ENCODE measurements around the gene CREBL2. TPM values are rescaled to one million over a fixed set of nuclear protein-coding genes. Genes with fewer than 3 reads are reported as not detected.
"Not testable (repeated sequence)": the region's sequence is repeated elsewhere in the genome, so short reads cannot be mapped to it uniquely, and the experiment has no call there.

The CREBL2 gene
- total RNA-seq, 2 donors from 2014 or later = 41.7 to 44.6 TPM

DNA sequence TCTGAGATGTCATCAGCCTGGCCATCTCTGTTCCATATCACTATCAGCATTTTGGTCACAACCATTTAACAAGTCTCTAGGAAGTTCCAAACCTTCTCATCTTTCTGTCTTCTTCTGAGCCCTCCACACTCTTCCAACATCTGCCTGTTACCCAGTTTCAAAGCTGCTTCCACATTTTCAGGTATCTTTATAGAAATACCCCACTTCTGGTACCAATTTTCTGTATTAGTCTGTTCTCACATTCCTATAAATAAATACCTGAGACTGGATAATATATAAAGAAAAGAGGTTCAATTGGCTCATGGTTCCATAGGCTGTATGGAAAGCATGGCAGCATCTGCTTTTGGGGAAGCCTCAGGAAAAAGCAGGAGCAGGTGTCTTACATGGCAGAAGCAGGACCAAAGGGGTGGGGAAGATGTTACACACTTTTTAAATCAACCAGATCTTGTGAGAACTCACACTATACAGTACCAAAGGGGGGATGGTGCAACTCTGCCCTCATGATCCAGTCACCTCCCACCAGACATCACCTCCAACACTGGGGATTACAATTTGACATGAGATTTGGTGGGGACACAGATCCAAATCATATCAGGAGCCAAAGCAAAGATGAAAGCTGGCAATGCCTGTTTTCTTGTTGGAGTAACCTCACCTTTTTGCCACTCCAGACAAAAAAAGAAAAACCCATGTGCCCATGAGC is 37.4 kb downstream of the CREBL2 start:
- no peak for ATAC-seq (ENCODE audit: insufficient number of reproducible peaks, low FRiP score, low read depth)
- H3K27ac ChIP-seq = no peak overlapping the region
- H3K9me3 ChIP-seq = peaks cover 20% of the 10 kb centered on the region
- no peak for TF ChIP-seq CTCF (IDR thresholded peaks at IDR 0.05)
- no peaks in the 10 kb centered on the region for H3K4me1 ChIP-seq (ENCODE audit: control insufficient read depth in 1 of 2, low read depth in 2 of 2)
- no peak overlapping the region for H3K4me3 ChIP-seq
- H3K36me3 ChIP-seq = no peaks in the 10 kb centered on the region
- no peaks in the 10 kb centered on the region for H3K27me3 ChIP-seq (replicated peaks; ENCODE audit: insufficient read depth)
- DNase-seq (ENCODE audit: low spot score) = no peak

DNA sequence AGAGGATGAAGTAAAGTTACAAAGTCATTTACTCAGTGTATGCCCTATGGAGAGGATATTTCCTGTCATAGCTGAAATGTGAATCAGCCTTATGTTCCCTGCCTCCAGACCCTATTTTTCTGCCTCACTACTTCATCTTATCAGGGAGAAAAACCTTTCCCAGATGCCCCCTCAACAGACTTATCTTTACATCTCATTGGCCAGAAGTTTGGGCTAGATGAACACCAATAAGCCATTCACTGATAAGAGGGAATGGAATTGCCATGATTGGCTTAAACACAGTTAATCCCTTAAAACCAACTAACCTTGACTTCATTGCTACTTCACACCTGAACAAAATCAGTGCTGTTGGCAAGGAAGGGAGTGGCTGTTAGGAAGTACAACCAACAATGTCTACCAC is 40.1 kb downstream of the CREBL2 start:
- ATAC-seq (ENCODE audit: insufficient number of reproducible peaks, low FRiP score, low read depth) (no peak), DNase-seq (ENCODE audit: low spot score) (no peak)
- H3K4me3 ChIP-seq = no peak overlapping the region
- no peak overlapping the region for H3K27ac ChIP-seq
- H3K36me3 ChIP-seq = no peaks in the 10 kb centered on the region
- H3K4me1 ChIP-seq (ENCODE audit: control insufficient read depth in 1 of 2, low read depth in 2 of 2) = peaks cover 3 to 4% of the 10 kb centered on the region in 2 donors
- TF ChIP-seq CTCF (IDR thresholded peaks at IDR 0.05) = no peak
- peaks cover 20% of the 10 kb centered on the region for H3K9me3 ChIP-seq
- H3K27me3 ChIP-seq (replicated peaks; ENCODE audit: insufficient read depth) = no peaks in the 10 kb centered on the region

DNA sequence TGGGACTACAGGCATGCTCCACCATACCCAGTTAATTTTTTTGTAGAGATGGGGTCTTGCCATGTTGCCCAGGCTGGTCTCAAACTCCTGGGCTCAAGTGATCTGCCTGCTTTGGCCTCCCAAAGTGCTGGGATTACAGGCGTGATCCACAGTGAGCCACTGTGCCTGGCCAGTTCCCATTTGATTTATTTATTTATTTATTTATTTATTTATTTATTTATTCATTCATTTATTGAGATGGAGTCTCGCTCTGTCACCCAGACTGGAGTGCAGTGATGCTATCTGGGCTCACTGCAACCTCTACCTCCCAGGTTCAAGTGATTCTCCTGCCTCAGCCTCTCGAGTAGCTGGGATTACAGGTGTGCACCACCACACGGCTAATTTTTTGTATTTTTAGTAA is 41.0 kb downstream of the CREBL2 start:
- not testable (repeated sequence) for ATAC-seq (ENCODE audit: insufficient number of reproducible peaks, low FRiP score, low read depth); H3K36me3 ChIP-seq; H3K4me3 ChIP-seq; DNase-seq (ENCODE audit: low spot score); H3K4me1 ChIP-seq (ENCODE audit: control insufficient read depth in 1 of 2, low read depth in 2 of 2); H3K27me3 ChIP-seq (replicated peaks; ENCODE audit: insufficient read depth); H3K27ac ChIP-seq
- H3K9me3 ChIP-seq = peaks cover 19% of the 10 kb centered on the region

DNA sequence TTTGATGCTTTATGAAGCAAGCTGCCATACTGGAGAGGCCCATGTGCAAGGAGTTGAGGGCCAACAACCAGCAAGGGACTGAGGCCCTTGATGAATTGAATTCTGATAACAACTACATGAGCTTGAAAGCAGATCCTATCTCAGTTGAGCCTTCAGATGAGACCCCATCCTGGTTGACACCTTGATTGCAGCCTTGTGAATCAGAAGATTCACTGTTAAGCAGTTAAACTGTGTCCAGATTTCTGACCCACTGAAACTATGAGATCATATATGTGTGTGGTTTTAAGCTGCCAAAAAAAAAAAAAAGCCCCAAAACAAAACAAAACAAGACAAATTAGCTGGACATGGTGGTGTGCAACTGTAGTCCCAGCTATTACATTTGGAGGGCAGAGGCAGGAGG is 42.2 kb downstream of the CREBL2 start:
- Histone ChIP-seq H3K4me3 (no peak overlapping the region), H3K27ac (no peak overlapping the region), H3K27me3 (replicated peaks; ENCODE audit: insufficient read depth) (no peaks in the 10 kb centered on the region), H3K36me3 (no peaks in the 10 kb centered on the region), H3K4me1 (ENCODE audit: control insufficient read depth in 1 of 2, low read depth in 2 of 2) (peaks cover 3 to 4% of the 10 kb centered on the region in 2 donors), H3K9me3 (peaks cover 7% of the 10 kb centered on the region)
- no peak for TF ChIP-seq CTCF (IDR thresholded peaks at IDR 0.05)
- ATAC-seq (ENCODE audit: insufficient number of reproducible peaks, low FRiP score, low read depth) (no peak), DNase-seq (ENCODE audit: low spot score) (no peak)

GRCh38 chr12:12654691-12655460 is 43.2 kb downstream of the CREBL2 start:
- DNase-seq (ENCODE audit: low spot score) (no peak), ATAC-seq (ENCODE audit: insufficient number of reproducible peaks, low FRiP score, low read depth) (no peak)
- H3K9me3 ChIP-seq = no peaks in the 10 kb centered on the region
- TF ChIP-seq CTCF (IDR thresholded peaks at IDR 0.05) = no peak
- peaks cover 3 to 8% of the 10 kb centered on the region in 2 donors for H3K4me1 ChIP-seq (ENCODE audit: control insufficient read depth in 1 of 2, low read depth in 2 of 2)
- H3K27me3 ChIP-seq (replicated peaks; ENCODE audit: insufficient read depth) = no peaks in the 10 kb centered on the region
- no peak overlapping the region for H3K4me3 ChIP-seq
- no peak overlapping the region for H3K27ac ChIP-seq
- no peaks in the 10 kb centered on the region for H3K36me3 ChIP-seq

Data from thoracic aorta (tissue), 2 donors.